ENCODE results near the gene CHCHD6.
A peak's percentile ranks its signal among the peaks of the same experiment; 100 is the strongest.

CHCHD6 gene, protein sequence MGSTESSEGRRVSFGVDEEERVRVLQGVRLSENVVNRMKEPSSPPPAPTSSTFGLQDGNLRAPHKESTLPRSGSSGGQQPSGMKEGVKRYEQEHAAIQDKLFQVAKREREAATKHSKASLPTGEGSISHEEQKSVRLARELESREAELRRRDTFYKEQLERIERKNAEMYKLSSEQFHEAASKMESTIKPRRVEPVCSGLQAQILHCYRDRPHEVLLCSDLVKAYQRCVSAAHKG

GRCh38 chr3:126703512-126704493, at the start of gene CHCHD6:
Gene CHCHD6 (plus strand): TSS chr3:126704240. CDS start chr3:126704313, 73 bp downstream.
- peak; percentile 94 for DNase-seq

DNA sequence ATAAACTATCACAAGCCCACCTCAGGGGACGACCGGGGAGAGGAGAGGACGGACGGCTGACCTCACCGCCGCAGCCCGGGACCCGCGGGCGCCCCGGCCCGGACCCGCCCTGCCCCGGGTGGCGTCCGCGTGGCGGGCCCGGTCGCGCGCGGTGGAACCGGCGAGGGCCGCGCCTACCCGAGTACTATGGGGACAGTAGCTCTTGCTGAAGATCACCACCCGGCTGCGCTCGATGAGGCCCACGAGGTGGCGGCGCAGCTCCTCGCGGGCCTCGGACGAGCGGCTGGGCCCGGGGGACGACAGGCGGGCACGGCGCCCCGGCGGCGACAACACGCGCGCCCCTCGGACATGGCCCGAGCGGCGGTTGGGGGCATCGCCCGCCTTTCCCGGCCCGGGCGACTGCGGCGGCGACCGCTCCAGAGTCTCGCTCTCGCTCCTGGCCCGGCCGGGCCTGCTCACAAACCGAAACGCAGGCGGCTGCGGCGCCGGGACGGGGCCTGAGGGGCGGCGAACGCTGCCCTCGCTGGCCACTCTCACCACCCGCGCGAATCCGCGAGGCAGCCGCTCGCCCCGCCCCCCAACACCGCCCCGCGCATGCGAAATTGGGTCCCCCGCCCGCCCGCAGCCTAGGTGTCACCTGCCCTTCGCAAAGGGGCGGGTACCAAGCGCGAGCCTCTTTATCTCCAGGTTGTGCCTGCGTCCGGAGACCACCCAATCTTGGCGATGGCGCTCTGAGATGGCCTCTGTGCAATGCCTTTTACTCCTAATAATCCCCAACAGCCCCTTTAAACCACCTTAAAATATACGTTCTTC, 49.3 kb upstream of the CHCHD6 start, which contains the start of gene TXNRD3:
TSS of gene TXNRD3 (minus strand) at position 554 of the 813 bp plus-strand sequence.
- peak; percentile 49 for DNase-seq

DNA sequence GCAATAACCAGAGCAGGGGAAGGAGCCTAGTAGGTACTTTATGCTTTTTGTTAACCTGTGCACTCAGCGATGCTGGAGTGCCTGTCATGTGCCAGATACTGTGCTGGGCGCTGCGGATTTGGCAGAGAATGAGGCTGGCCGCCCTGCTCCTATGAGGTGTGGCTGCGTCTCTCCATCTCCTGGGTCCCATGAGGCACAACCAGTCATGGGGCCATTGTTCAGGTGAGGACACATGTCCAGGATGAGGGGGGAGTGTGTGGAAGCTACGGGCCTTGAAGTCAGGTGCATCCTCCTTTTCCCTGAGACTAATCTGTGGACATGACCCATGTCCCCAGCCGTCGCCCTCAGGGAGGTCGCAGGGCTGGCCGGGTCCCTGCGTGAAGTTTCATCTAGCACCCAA, 48.2 kb upstream of the CHCHD6 start:
- DNase-seq: no peak

DNA sequence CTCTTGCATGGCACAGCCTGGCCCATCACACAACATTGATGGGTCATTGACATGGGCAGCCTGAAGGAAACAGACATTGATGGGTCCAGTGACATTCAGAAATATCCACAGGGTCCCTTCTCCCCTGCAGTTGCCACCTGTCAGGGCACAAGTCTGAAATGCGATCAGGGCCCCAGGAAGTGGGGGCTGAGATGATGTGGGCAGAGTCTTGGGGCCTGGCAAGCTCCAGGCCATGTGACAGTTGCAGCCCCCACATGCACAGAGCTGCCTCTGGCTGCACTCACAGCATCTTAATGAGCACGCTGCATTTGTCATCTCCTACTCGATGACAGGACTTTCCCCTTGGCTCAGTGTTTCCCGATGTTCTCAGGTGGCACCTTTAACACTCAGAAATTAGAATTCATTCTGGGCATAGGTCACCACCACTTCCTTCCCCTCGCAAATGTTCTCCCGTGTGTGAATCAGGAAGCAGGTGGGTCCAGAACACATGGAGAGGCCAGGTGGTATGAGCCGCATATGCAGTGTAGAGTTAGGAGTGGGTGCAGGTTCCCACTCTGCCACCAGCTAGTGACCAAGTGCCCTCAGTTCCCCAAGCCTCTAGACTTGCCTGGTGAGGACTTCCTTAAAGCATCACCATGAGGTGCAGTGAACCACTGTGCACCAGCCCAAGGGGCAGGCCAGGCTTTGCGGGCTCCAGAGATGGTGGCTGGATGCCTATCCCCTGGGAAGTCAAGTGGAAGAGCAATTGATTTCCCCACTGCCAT, 47.5 kb upstream of the CHCHD6 start:
- DNase-seq: no peak

DNA sequence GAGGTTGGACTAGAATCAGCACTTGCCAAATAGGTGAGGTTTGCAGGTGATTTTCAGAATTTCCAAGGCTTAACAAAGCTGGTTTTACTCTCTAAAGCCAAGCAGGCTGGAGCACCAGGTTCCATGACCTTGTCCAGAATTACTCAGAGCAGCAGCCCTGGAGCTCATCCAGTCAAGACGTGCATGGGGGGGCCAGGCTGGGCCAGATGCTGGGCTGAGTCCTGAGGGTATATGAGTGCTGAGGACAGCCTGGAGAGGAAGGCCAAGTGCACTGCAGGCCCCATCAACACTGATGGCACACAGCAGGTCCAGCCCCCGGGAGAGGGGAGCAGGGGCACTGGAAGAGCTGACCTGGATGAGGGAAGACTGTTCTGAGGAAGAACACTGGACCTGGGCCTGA, 46.1 kb upstream of the CHCHD6 start:
- DNase-seq: no peak

DNA sequence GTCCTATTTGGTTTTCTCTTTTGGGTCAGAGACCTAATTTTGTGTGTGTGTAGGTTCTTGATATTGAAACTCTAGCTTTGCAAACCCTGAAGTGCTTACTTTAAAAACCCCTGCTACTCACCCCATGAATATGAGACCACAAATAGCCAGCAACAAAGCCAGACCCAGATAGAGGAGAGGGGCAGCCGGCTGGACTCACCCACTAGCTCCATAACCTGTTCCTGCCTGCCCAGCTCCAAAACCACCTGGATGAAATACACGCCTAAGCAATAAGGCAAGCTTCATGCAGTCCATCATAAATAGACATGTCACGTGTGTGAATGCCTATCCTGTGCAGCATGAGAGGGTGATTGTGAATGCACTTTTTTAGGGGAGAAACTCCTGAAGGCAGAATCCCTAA, 45.5 kb upstream of the CHCHD6 start:
- no peak for DNase-seq

DNA sequence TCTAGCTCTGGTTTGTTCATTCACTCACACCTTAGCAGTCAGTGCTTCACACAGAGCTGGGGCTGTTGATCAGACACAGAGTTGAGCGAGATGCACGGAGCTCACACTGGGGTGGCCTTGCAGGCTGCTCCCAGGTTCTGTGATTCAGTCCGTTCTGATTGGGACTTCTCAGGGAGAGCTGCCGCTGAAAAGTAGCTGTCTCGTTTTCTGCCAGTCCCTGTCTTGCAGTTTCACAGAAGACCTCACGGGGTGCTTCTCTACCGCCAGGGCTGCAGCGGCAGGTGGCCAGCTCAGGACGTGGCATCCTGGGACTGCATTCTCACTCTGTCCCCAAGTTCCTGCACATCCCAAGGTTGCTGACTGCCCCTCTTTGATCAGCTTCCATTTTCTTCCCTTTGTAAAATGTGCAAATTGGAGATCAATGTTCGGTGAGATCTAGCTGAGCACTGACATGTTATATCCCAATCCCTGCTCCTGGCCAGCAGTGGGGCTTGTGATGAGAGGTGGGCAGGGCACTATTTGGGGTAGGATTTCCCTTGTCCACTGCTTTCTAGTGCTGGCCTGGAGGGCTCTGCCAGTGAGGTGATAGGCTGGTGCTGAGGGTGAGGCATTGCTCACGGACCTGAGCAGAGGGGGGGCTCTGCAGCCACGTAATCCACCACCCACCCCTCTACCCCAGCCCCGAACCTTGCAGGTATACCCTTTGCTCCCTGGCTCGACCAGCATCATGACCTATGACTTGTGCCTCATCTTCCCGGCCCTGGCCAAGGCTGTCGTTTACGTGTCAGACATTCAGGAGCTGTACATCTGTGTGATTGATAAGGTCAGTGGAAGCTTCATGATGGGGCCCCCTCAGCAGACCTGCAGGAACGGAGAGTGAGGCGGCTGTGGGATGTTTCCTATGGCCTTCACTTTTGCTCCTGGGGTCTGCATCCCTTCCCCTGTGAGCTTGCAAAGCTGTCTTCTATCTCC, 43.8 kb upstream of the CHCHD6 start:
- DNase-seq: no peak

DNA sequence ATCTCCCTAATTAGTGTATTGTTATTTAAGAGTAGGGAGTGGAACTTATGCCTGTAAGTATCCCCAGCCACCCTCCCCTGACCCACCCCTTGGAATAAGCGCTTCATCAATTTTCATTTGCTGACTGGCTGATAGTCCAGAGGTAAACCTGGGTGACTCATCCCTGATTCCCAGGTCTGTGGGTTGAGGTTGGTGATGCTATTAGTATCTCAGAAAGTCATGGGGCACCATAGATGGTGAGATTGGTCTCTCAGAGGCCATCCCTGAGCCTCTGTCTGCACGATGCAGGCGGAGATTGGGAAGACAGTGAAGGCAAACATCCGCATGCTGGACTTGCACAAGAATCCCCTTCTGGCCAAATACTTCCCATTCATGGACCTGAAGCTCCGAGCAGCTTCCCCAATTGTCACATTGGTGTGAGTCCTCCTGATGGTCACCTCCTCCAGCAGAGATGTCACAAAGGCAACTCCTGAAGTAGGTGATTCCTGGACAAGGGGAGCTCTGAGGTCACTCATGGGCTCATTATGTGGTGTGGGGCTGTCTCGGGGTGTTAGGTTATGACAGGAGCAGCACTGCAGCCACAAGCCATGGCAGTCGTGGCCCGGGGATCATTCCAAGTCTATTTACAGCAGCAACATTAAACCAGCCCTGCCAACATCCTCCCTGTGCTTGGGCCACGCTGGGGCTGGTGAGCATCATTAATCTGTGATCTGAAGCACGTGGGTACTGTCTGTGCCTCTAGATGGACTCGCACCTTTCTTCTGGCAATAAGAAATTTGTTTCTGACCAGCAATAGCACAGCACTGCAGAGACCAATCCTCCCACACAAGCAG, 42.3 kb upstream of the CHCHD6 start:
- DNase-seq: no peak

DNA sequence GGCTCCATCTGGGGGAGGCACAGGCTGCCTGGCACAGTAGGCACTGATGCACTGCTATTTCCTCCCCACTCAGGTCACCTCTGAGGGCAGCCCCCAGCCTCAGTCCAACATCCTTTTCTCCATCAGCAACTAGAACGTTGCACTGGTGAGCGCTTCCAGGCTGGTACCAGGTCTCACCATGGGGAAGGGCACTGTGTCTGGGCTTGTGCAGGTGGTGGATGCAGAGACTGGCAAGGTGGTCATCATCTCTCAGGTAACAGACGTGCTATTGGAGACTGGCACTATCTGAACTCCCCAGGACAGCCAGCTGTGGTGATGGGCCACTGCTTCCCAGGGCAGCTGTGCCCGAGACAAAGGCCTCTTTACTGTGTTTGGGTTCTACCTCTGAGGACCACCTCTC, 40.8 kb upstream of the CHCHD6 start:
- DNase-seq: no peak

DNA sequence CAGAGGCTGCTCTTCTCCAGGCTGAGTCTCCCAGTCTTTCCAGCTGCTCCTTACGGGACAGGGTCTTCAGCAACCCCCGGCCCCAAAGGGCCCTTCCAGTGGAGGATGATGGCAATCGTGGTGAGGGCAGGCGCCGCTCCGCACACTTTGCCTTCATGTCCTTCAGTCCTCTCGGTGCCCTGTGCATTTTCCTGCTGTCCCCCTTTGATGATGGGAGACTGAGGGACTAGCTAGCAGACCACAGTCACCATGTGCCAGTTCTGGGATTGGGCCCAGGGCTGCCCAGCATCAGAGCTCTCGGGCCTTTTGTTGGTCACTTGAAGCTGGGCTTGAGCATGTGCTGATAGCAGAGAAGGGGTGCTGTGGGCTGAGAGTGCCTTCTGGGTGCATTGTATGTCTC, 40.3 kb upstream of the CHCHD6 start:
- no peak for DNase-seq

DNA sequence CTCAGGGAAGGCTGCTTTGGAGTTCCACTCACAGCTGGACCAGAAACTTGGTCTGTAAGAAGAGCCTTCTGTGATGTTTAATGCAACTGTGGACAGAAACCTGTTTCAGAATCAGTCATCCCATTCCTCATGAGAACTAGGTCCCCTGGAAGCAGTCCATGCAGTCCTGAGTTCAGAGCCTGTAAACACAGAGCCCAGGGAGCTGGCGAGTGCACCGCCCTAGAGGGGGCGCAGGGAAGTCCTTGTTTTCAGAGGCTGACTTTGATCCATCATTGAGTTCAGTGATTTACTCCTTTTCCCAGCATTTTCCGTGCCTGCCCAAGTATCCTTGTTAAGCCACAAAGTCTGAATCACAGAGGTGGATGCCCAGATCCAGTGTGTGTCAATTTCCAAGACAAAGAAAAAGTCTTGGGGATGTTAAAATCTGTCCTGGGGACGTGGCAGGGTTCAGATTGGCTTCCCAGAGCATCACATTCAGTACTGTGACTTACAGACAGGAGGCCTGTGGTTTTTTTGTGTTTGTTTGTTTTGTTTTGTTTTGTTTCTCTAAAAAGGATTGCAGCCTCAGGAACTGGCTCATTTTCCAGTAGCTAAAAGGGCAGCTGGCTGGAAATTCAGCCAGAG, 39.3 kb upstream of the CHCHD6 start:
- DNase-seq: no peak

DNA sequence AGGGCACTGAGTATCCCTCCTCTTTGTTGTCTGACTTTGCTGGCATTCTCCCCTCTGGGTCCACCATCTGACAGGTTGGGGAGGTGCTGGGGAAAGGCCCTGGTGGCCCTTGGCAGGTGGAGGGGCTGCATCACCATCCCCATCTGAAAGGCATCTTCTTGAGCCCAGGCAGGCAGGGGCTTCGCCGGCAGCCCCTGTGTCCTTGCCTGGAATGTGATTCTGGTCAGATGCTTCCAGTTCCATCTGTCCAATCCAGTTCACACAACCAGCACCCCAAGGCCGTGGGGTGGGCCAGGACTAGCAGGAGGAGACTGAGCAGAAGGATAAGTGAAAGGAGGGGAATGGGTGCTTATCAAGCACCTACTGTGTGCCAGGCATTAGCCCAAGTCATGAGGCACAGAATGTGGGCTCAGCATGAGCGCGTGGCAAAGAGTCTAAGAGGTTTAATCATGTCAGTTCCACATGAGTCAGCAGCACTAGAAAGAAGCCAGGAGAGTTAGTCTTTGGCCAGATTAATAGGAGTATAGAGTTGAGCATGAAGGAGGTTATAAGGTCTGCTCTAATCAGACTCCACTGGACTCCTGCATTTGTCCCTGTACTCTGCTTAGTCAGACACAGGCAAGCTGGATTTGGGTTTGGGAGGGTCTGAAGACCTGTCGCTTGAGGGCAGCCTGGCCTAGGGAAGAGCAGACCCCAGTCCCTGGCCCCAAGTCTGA, 38.7 kb upstream of the CHCHD6 start:
- no peak for DNase-seq

- no peak for DNase-seq
Measured at GRCh38 chr3:126665959-126666657, 37.9 kb upstream of the CHCHD6 start.

GRCh38 chr3:126666658-126667528, 37.1 kb upstream of the CHCHD6 start:
- no peak for DNase-seq

DNA sequence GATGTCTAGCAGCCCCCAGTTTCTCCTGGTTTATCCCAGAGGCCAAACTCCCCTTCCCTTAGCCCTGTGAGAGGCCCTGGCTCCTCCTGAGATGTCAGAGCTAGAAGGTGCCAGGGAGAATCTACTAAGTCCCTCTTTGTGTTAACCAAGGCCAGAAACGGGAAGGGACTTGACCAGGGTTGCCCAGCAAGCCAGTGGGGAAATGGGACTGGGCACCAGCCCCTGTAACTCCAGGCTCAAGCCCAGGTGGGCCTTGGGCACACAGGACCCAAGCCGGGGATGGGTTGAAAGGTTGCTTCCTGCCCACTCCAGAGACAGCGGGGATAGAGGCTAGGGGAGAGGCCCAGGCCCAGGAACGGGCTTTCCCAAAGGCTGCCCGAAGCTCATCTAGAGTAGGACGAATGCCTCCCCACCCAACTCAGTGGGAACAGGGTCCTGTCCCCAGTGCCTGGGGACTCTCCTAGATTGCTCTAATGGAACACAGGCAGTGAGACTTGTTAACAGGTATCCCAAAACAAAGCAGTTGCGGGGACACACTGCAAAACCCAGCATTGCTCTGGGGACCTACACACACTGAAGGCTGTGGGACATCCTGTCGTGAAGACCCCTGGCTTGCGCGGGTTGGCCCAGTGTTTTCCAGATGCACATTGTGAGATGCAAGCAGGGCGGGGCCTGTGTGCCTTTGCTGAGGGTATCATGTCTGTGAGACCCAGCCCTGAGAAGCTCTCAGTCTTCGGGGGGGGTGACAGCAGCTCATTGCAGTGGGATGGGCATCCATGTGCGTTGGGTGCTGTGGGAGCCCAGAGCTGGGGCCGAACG, 36.2 kb upstream of the CHCHD6 start:
- no peak for DNase-seq
